Measurements from ENCODE around the gene RBM3.
"Not testable (repeated sequence)": the region's sequence is repeated elsewhere in the genome, so short reads cannot be mapped to it uniquely, and the experiment has no call there.

Gene RBM3

GRCh38 chrX:48574270-48575266 lies at the start of gene RBM3:
RBM3 (plus strand) TSS chrX:48574484; CDS start chrX:48575181, 697 bp downstream.
- Histone ChIP-seq H3K27ac (peak within 1 kb of the TSS; percentile 100), H3K4me3 (ENCODE audit: low read depth, low read length) (peak within 1 kb of the TSS; percentile 95), H3K9ac (peak within 1 kb of the TSS; percentile 91), H2AFZ (peak within 1 kb of the TSS; percentile 89), H3K79me2 (peaks cover 12% of the 10 kb centered on the region), H3K36me3 (ENCODE audit: control insufficient read depth, insufficient read depth, low read length) (no peaks in the 10 kb centered on the region), H3K4me1 (peaks cover 5% of the 10 kb centered on the region), H3K27me3 (ENCODE audit: control insufficient read depth, insufficient read depth, low read length) (no peaks in the 10 kb centered on the region), H3K4me2 (ENCODE audit: low read length) (peak within 1 kb of the TSS; percentile 90), H3K9me3 (ENCODE audit: control insufficient read depth, low read length) (no peaks in the 10 kb centered on the region)
- peak; percentile 51 for TF ChIP-seq CTCF (IDR thresholded peaks at IDR 0.05)

DNA sequence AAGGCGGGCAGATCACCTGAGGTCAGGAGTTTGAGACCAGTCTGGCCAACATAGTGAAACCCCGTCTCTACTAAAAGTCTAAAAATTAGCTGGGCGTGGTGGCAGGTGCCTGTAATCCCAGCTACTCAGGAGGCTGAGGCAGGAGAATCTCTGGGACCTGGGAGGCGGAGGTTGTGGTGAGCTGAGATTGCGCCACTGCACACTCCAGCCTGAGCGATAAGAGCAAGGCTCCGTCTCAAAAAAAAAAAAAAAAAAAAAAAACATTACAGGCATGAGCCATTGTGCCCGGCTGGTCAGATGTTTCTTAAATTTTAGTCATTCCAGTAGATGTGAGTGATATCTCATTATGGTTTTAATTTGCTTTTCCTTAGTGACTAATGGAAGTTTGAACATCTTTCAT lies 48.4 kb upstream of the RBM3 start:
- not testable (repeated sequence) for H3K36me3 ChIP-seq (ENCODE audit: control insufficient read depth, insufficient read depth, low read length); H3K9ac ChIP-seq

DNA sequence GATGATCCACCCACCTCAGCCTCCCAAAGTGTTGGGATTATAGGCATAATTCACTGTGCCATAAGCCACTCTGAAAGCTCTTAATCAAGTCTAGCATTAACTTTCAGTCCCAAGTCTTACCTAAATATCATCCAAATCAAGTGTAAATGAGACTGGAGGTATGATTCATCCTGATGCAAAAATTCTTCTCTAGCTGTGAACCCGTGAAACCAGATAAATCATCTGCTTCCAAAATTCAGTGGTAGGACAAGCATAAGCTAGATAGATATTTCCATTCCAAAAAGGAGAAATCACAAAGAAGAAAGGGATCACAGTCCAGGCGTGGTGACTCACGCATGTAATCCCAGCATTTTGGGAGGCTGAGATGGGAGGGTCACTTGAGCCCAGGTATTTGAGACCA lies 43.5 kb upstream of the RBM3 start:
- no peak overlapping the region for H2AFZ ChIP-seq
- no peaks in the 10 kb centered on the region for H3K36me3 ChIP-seq (ENCODE audit: control insufficient read depth, insufficient read depth, low read length)
- H3K27ac ChIP-seq = no peak overlapping the region
- no peaks in the 10 kb centered on the region for H3K27me3 ChIP-seq (ENCODE audit: control insufficient read depth, insufficient read depth, low read length)
- no peak overlapping the region for H3K4me2 ChIP-seq (ENCODE audit: low read length)
- no peaks in the 10 kb centered on the region for H3K79me2 ChIP-seq
- no peak for TF ChIP-seq CTCF (IDR thresholded peaks at IDR 0.05)
- H3K4me3 ChIP-seq (ENCODE audit: low read depth, low read length) = no peak overlapping the region
- no peaks in the 10 kb centered on the region for H3K9me3 ChIP-seq (ENCODE audit: control insufficient read depth, low read length)
- no peak overlapping the region for H3K9ac ChIP-seq
- no peaks in the 10 kb centered on the region for H3K4me1 ChIP-seq

More for the DNA sequence above, 48.4 kb upstream of the RBM3 start:
- not testable (repeated sequence) for H3K27me3 ChIP-seq (ENCODE audit: control insufficient read depth, insufficient read depth, low read length); H3K79me2 ChIP-seq; H3K4me1 ChIP-seq; H3K27ac ChIP-seq; H3K4me3 ChIP-seq (ENCODE audit: low read depth, low read length); H3K4me2 ChIP-seq (ENCODE audit: low read length); H2AFZ ChIP-seq; H3K9me3 ChIP-seq (ENCODE audit: control insufficient read depth, low read length)

- no peak overlapping the region for H2AFZ ChIP-seq
- no peaks in the 10 kb centered on the region for H3K79me2 ChIP-seq
- H3K9me3 ChIP-seq (ENCODE audit: control insufficient read depth, low read length) = no peaks in the 10 kb centered on the region
- no peak overlapping the region for H3K27ac ChIP-seq
- H3K36me3 ChIP-seq (ENCODE audit: control insufficient read depth, insufficient read depth, low read length) = no peaks in the 10 kb centered on the region
- no peak overlapping the region for H3K9ac ChIP-seq
- H3K4me1 ChIP-seq = no peaks in the 10 kb centered on the region
- H3K4me3 ChIP-seq (ENCODE audit: low read depth, low read length) = no peak overlapping the region
- H3K4me2 ChIP-seq (ENCODE audit: low read length) = no peak overlapping the region
- no peaks in the 10 kb centered on the region for H3K27me3 ChIP-seq (ENCODE audit: control insufficient read depth, insufficient read depth, low read length)
- no peak for TF ChIP-seq CTCF (IDR thresholded peaks at IDR 0.05)
Measured at GRCh38 chrX:48531358-48531959, 42.8 kb upstream of the RBM3 start.

DNA sequence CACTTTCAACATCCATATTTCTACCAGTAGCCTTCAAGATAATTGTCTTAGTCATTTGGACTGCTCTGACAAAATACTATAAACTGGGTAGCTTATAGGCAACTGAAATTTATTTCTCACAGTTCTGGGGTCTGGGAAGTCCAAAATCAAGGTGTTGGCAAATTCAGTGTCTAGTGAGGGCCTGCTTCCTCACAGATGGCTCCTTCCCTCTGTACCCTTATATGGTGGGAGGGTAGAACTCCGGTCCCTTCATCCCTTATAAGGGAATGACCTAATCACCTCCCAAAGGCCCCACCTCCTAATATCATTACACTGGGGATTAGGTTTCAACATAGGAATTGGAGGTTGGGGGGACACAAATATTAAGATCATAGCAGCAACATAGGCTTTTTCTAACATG lies 42.1 kb upstream of the RBM3 start:
- Histone ChIP-seq H3K36me3 (ENCODE audit: control insufficient read depth, insufficient read depth, low read length) (no peaks in the 10 kb centered on the region), H3K4me1 (no peaks in the 10 kb centered on the region), H3K9ac (no peak overlapping the region), H3K79me2 (no peaks in the 10 kb centered on the region), H3K27ac (no peak overlapping the region), H3K4me3 (ENCODE audit: low read depth, low read length) (no peak overlapping the region), H2AFZ (no peak overlapping the region), H3K4me2 (ENCODE audit: low read length) (no peak overlapping the region), H3K27me3 (ENCODE audit: control insufficient read depth, insufficient read depth, low read length) (no peaks in the 10 kb centered on the region), H3K9me3 (ENCODE audit: control insufficient read depth, low read length) (no peaks in the 10 kb centered on the region)
- TF ChIP-seq CTCF (IDR thresholded peaks at IDR 0.05) = no peak

All from parathyroid adenoma (tissue), 2 donors.